Fibroblast of lung (primary cell): ENCODE data around the gene TECR.
"Not testable (repeated sequence)": the region's sequence is repeated elsewhere in the genome, so short reads cannot be mapped to it uniquely, and the experiment has no call there.

Experiments used
- EZH2 ChIP-seq: IDR thresholded peaks from 2 replicates; pipeline ENCODE4 v1.5.1; 2012; ENCODE audit warnings: low read length, control low read depth, mild to moderate bottlenecking; ENCODE audit errors: missing control alignments
- TF ChIP-seq, protein P1 (sequence below), 2 donors: IDR thresholded peaks in 1 of 2; conservative IDR thresholded peaks in 1 of 2; 1 replicate in 1 of 2; 2 replicates in 1 of 2; pipeline ENCODE4 v1.5.1; 2011 to 2012; ENCODE audit warnings: low read length in 2 of 2, control low read depth in 1 of 2, inconsistent platforms in 1 of 2, low read depth in 1 of 2, mild to moderate bottlenecking in 1 of 2

GRCh38 chr19:14584372-14584771 is 55.0 kb downstream of the TECR start:
- TF ChIP-seq, protein P1, sequence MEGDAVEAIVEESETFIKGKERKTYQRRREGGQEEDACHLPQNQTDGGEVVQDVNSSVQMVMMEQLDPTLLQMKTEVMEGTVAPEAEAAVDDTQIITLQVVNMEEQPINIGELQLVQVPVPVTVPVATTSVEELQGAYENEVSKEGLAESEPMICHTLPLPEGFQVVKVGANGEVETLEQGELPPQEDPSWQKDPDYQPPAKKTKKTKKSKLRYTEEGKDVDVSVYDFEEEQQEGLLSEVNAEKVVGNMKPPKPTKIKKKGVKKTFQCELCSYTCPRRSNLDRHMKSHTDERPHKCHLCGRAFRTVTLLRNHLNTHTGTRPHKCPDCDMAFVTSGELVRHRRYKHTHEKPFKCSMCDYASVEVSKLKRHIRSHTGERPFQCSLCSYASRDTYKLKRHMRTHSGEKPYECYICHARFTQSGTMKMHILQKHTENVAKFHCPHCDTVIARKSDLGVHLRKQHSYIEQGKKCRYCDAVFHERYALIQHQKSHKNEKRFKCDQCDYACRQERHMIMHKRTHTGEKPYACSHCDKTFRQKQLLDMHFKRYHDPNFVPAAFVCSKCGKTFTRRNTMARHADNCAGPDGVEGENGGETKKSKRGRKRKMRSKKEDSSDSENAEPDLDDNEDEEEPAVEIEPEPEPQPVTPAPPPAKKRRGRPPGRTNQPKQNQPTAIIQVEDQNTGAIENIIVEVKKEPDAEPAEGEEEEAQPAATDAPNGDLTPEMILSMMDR (conservative IDR thresholded peaks at IDR 0.05 in 1 of 2, IDR thresholded peaks at IDR 0.05 in 1 of 2; ENCODE audit: low read depth in 1 of 2, low read length in 2 of 2): not testable (repeated sequence)
- not testable (repeated sequence) for TF ChIP-seq EZH2
